Measurements from ENCODE around the gene HAND1.

HAND1 gene

GRCh38 chr5:154505567-154505966, 27.5 kb upstream of the HAND1 start:
- no peak for DNase-seq (ENCODE audit: low read depth in 2 of 2)

GRCh38 chr5:154503698-154504039, 25.6 kb upstream of the HAND1 start:
- no peak for DNase-seq (ENCODE audit: low read depth in 2 of 2)

GRCh38 chr5:154502180-154502579, 24.2 kb upstream of the HAND1 start:
- no peak for DNase-seq (ENCODE audit: low read depth in 2 of 2)

- DNase-seq (ENCODE audit: low read depth in 2 of 2), result no peak
These were observed 23.5 kb upstream of the HAND1 start for GRCh38 chr5:154501566-154501965.

GRCh38 chr5:154498994-154499393, 21.0 kb upstream of the HAND1 start:
- DNase-seq (ENCODE audit: low read depth in 2 of 2), result no peak

GRCh38 chr5:154498591-154498990, 20.6 kb upstream of the HAND1 start:
- DNase-seq (ENCODE audit: low read depth in 2 of 2), result no peak

- no peak for DNase-seq (ENCODE audit: low read depth in 2 of 2)
These were observed 16.0 kb upstream of the HAND1 start for GRCh38 chr5:154494036-154494435.

- no peak for DNase-seq (ENCODE audit: low read depth in 2 of 2)
These were observed 15.2 kb upstream of the HAND1 start for GRCh38 chr5:154493274-154493673.

GRCh38 chr5:154491941-154492340, 13.9 kb upstream of the HAND1 start:
- DNase-seq (ENCODE audit: low read depth in 2 of 2), result no peak

- DNase-seq (ENCODE audit: low read depth in 2 of 2), result no peak
These were observed 9.5 kb upstream of the HAND1 start for GRCh38 chr5:154487541-154487940.

- no peak for DNase-seq (ENCODE audit: low read depth in 2 of 2)
These were observed 8.4 kb upstream of the HAND1 start for GRCh38 chr5:154486427-154486866.

- no peak for DNase-seq (ENCODE audit: low read depth in 2 of 2)
These were observed 7.9 kb upstream of the HAND1 start for GRCh38 chr5:154485850-154486426.

GRCh38 chr5:154485096-154485491, 7.1 kb upstream of the HAND1 start:
- no peak for DNase-seq (ENCODE audit: low read depth in 2 of 2)

- DNase-seq (ENCODE audit: low read depth in 2 of 2), result no peak
These were observed 6.5 kb upstream of the HAND1 start for GRCh38 chr5:154484393-154485095.

GRCh38 chr5:154483654-154484392, 5.8 kb upstream of the HAND1 start:
- no peak for DNase-seq (ENCODE audit: low read depth in 2 of 2)

GRCh38 chr5:154482528-154483449, 4.8 kb upstream of the HAND1 start:
- DNase-seq (ENCODE audit: low read depth in 2 of 2), result no peak

GRCh38 chr5:154481584-154482381, 3.8 kb upstream of the HAND1 start:
- DNase-seq (ENCODE audit: low read depth in 2 of 2), result no peak

- no peak for DNase-seq (ENCODE audit: low read depth in 2 of 2)
These were observed 2.8 kb upstream of the HAND1 start for GRCh38 chr5:154480847-154481246.

GRCh38 chr5:154479944-154480750, 2.1 kb upstream of the HAND1 start:
- no peak for DNase-seq (ENCODE audit: low read depth in 2 of 2)
